Neural crest cell (in vitro differentiated cells): ENCODE data around the gene MBD5. TPM values are rescaled to one million over a fixed set of nuclear protein-coding genes. Genes with fewer than 3 reads are reported as not detected.

ENCODE experiments used
- DNase-seq: peaks from one replicate; pipeline ENCODE4 v3.0.0; 2021; ENCODE audit warnings: low read depth, mixed read lengths, low spot score
- H3K27ac Mint-ChIP-seq: one replicate; pipeline ENCODE4 v1.8.0; 2021; ENCODE audit warnings: mild to moderate bottlenecking, mixed read lengths; ENCODE audit not compliant: unreplicated experiment
- H3K27me3 Mint-ChIP-seq: 2 replicates; pipeline ENCODE4 v1.8.0; 2021; ENCODE audit warnings: low read depth, mild to moderate bottlenecking, mixed read lengths
- H3K36me3 Mint-ChIP-seq: 2 replicates; pipeline ENCODE4 v1.8.0; 2021; ENCODE audit warnings: low read depth, mild to moderate bottlenecking, mixed read lengths
- H3K4me1 Mint-ChIP-seq: 2 replicates; pipeline ENCODE4 v1.8.0; 2021; ENCODE audit warnings: mixed read lengths
- H3K4me3 Mint-ChIP-seq: one replicate; pipeline ENCODE4 v1.8.0; 2021; ENCODE audit warnings: mild to moderate bottlenecking, mixed read lengths
- H3K9me3 Mint-ChIP-seq: 2 replicates; pipeline ENCODE4 v1.8.0; 2021; ENCODE audit warnings: mixed read lengths
- total RNA-seq: library from RNA; stranded (reverse); gene quantifications from 2 replicates; pipeline ENCODE4 v1.2.1, GENCODE V29; 2021
- TF ChIP-seq, protein P1 (sequence below): fragments of 200-600 bp; sonication (generic); conservative IDR thresholded peaks from 2 replicates; pipeline ENCODE4 v1.5.0; 2021; ENCODE audit warnings: antibody characterized with exemption, mild to moderate bottlenecking

MBD5 gene
- total RNA-seq, 1 donor from 2014 or later = 51.1 TPM

DNA sequence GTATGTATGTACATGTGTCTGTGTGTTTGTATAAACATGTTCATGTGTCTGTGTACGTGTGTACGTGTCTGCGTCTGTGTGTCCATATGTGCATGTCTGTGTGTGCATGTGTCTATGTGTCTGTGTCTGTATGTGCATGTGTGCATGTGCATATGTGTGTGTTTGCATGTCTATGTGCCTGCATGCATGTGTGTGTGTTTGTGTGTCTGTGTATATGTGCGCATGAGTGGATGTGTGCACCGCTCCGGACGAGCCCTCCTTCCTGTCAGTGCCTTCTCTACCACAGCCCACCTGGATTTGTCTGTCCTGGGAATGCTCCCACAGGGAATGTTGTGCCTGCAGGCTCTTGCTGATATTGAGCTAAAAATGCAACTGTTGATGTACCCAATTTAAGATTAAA lies 510.3 kb downstream of the MBD5 start:
- peaks cover 22% of the 10 kb centered on the region for H3K27me3 Mint-ChIP-seq
- DNase-seq = no peak
- TF ChIP-seq, protein P1, sequence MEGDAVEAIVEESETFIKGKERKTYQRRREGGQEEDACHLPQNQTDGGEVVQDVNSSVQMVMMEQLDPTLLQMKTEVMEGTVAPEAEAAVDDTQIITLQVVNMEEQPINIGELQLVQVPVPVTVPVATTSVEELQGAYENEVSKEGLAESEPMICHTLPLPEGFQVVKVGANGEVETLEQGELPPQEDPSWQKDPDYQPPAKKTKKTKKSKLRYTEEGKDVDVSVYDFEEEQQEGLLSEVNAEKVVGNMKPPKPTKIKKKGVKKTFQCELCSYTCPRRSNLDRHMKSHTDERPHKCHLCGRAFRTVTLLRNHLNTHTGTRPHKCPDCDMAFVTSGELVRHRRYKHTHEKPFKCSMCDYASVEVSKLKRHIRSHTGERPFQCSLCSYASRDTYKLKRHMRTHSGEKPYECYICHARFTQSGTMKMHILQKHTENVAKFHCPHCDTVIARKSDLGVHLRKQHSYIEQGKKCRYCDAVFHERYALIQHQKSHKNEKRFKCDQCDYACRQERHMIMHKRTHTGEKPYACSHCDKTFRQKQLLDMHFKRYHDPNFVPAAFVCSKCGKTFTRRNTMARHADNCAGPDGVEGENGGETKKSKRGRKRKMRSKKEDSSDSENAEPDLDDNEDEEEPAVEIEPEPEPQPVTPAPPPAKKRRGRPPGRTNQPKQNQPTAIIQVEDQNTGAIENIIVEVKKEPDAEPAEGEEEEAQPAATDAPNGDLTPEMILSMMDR = no peak

DNA sequence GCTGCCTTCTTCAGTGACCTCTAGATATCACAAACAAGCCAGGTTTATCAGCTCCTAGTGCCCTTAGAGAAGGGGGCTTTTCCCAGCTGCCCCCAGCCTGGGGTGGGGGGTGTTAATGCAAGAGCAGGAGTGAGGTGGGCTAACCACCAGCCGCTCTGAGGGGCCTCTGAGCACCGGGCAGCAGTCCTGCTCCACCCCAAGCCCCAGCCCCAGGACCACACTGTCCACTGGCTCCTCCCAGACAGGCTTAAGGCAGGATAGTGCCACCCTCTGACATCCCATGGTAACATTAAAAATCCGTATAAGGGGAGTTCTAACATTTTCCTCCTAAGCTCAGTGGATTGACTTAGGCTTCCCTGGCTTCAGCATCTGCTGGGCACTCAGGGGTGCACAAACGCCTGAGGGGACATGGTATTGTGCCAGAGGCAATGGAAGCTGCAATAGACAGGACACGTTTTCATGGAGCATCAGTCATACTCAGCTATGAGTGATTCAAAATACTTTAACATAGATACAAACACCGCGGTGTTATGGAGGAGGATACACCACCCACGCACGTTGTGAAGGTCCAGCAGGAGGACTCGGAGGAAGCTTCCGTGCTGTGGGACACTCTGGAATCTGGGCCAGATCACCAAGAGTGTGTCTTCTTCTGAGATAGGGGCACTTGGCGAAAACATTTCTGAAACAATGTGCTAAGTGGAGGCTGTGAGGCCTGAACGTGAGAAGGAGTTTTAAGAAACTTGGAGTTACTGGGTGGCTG lies 511.0 kb downstream of the MBD5 start:
- no peak overlapping the region for H3K4me3 Mint-ChIP-seq
- no peaks in the 10 kb centered on the region for H3K9me3 Mint-ChIP-seq
- no peak for DNase-seq
- H3K4me1 Mint-ChIP-seq = peaks cover 25% of the 10 kb centered on the region
- H3K27me3 Mint-ChIP-seq = peaks cover 17% of the 10 kb centered on the region
- no peak overlapping the region for H3K27ac Mint-ChIP-seq
- H3K36me3 Mint-ChIP-seq = no peaks in the 10 kb centered on the region
- TF ChIP-seq, protein P1 = no peak

More for the DNA sequence above, 510.3 kb downstream of the MBD5 start:
- Mint-ChIP-seq H3K36me3 (no peaks in the 10 kb centered on the region), H3K4me3 (no peak overlapping the region), H3K27ac (no peak overlapping the region), H3K9me3 (no peaks in the 10 kb centered on the region), H3K4me1 (peaks cover 26% of the 10 kb centered on the region)

DNA sequence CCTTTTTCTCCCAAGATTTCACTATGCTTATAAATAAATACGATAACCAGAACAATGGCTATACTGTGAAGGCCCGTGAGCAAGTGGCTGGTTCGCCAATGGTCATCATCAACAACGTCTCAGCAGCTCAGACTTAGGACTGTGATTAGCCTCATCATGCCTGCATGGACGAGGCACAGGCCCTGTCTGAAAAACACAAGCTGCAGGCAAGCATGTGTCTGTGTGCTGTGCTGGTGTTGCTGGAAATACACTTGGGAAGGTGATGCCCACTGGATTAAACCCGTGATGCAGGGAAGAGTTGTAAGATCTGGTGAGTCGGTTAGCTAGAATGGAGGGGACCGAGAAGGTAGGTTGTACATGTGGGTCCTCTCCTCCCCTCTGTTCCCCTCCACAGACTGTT lies 512.1 kb downstream of the MBD5 start:
- Mint-ChIP-seq H3K27me3 (peaks cover 16% of the 10 kb centered on the region), H3K4me1 (peaks cover 19% of the 10 kb centered on the region), H3K27ac (no peak overlapping the region), H3K9me3 (no peaks in the 10 kb centered on the region), H3K4me3 (no peak overlapping the region), H3K36me3 (no peaks in the 10 kb centered on the region)
- DNase-seq = no peak
- TF ChIP-seq, protein P1 = no peak

DNA sequence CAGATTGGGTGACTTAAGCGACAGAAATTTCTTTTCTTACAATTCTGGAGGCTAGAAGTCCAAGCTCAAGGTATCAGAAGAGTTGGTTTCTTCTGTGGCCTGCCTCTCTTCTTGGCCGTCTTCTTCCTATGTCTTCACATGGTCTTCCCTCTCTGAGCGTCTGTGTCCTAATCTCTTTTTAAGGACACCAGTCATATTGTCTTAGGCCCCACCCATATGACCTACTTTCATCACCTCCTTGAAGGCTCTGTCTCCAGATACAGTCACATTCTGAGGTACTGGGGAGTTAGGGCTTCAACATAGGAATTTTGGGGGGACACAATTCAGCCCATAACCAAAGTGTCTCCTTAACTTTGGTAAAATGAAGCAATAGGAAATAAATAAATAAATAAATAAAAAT lies 512.8 kb downstream of the MBD5 start:
- TF ChIP-seq, protein P1 = no peak
- Mint-ChIP-seq H3K27me3 (peaks cover 16% of the 10 kb centered on the region), H3K9me3 (no peaks in the 10 kb centered on the region), H3K27ac (no peak overlapping the region), H3K4me1 (peaks cover 15% of the 10 kb centered on the region), H3K4me3 (no peak overlapping the region), H3K36me3 (no peaks in the 10 kb centered on the region)
- DNase-seq = no peak

DNA sequence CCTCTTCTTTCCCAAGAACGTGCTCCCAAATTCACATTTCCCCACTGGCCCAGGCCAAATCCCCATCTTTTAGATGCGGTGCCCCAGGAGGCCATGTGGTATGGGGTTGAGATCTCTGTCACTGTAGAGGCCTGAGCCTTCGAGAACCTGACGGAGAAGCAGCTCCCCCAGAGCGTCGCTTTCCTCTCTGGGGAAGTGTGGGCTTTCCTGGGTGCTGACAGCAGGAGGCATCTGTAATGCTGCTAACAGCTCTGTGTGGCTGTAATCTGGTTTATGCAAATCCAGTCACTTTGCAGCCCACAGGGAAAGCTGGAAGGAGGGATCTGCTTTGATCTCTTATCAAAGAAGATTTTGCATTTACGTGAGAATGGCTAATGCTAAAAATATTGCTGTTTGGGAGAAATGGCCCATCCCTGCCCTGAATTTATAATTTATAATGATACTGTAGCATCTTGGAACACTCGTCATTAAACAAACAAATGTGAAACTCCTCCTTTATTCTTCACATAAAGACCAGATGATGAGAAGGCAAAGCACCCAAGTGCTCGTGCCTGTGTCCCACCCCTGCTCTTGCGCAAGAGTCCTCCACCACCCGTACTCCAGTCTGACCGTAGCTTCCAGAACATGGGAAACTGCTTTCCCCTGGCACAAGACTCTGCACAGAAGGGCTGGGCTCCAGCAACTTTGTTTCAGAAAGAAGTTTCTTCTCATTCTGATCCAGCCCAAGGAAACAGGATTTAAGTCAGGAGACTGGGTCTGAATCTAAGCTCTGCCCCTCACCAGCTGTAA lies 513.7 kb downstream of the MBD5 start:
- no peak overlapping the region for H3K27ac Mint-ChIP-seq
- H3K4me3 Mint-ChIP-seq = no peak overlapping the region
- H3K36me3 Mint-ChIP-seq = no peaks in the 10 kb centered on the region
- TF ChIP-seq, protein P1 = no peak
- no peaks in the 10 kb centered on the region for H3K9me3 Mint-ChIP-seq
- peaks cover 10% of the 10 kb centered on the region for H3K4me1 Mint-ChIP-seq
- H3K27me3 Mint-ChIP-seq = peaks cover 16% of the 10 kb centered on the region
- DNase-seq = no peak
